A673 (cell line): ENCODE measurements around the gene MORN1. TPM values are rescaled to one million over a fixed set of nuclear protein-coding genes. Genes with fewer than 3 reads are reported as not detected.
A peak's percentile ranks its signal among the peaks of the same experiment; 100 is the strongest.

Source experiments
- BruUV-seq: library from RNA; stranded (reverse); fragments of 400-500 nt; replicated peaks from 2 replicates; lab custom pipeline; 2021; lab: Mats Ljungman, UMichigan
- CTCF ChIA-PET: fragments of 300-600 bp; sonication (Branson Sonifier 250); formaldehyde crosslinking; loops from one replicate; lab custom pipeline; 2022; ENCODE audit warnings: antibody characterized with exemption; lab: Charles Lee
- POLR2A ChIA-PET: fragments of 300-600 bp; sonication (Branson Sonifier 250); formaldehyde crosslinking; loops from one replicate; lab custom pipeline; 2022; ENCODE audit warnings: antibody characterized with exemption; ENCODE audit not compliant: low non-redundant PET; lab: Charles Lee
- DNase-seq: peaks from one replicate; pipeline ENCODE4 v3.0.0-alpha.2; 2015; ENCODE audit warnings: low spot score
- H3K27ac ChIP-seq: fragments of 200-600 bp; sonication (generic); 2 replicates; pipeline ENCODE4 v1.5.1; 2016; ENCODE audit warnings: mixed run types, low read depth, mild to moderate bottlenecking, mixed read lengths, antibody characterized with exemption, low read length; ENCODE audit not compliant: poor library complexity, severe bottlenecking
- H3K27me3 ChIP-seq: fragments of 200-600 bp; sonication (generic); replicated peaks from 2 replicates; pipeline ENCODE4 v1.6.1; 2017; ENCODE audit warnings: mixed run types, low read depth, mild to moderate bottlenecking, mixed read lengths, antibody characterized with exemption, low read length; ENCODE audit not compliant: insufficient read depth, poor library complexity
- H3K36me3 ChIP-seq: fragments of 200-600 bp; sonication (generic); 2 replicates; pipeline ENCODE4 v1.6.1; 2016; ENCODE audit warnings: mixed run types, mild to moderate bottlenecking, mixed read lengths, antibody characterized with exemption, low read length; ENCODE audit not compliant: insufficient read depth, poor library complexity, severe bottlenecking
- H3K4me1 ChIP-seq: fragments of 200-600 bp; sonication (generic); 2 replicates; pipeline ENCODE4 v1.6.1; 2017; ENCODE audit warnings: mixed run types, mild to moderate bottlenecking, mixed read lengths, antibody characterized with exemption, low read length; ENCODE audit not compliant: insufficient read depth, poor library complexity, severe bottlenecking
- H3K4me3 ChIP-seq: fragments of 200-600 bp; sonication (generic); 2 replicates; pipeline ENCODE4 v1.5.1; 2016; ENCODE audit warnings: low read depth, mixed run types, mild to moderate bottlenecking, mixed read lengths, low read length; ENCODE audit not compliant: poor library complexity, severe bottlenecking
- H3K9me3 ChIP-seq: fragments of 200-600 bp; sonication (generic); 2 replicates; pipeline ENCODE4 v1.6.1; 2016; ENCODE audit warnings: mixed run types, low read depth, mild to moderate bottlenecking, mixed read lengths, antibody characterized with exemption, low read length; ENCODE audit not compliant: poor library complexity, severe bottlenecking
- EZH2 ChIP-seq: fragments of 200-600 bp; sonication (generic); IDR thresholded peaks from 2 replicates; pipeline ENCODE4 v1.6.1; 2017; ENCODE audit warnings: borderline replicate concordance, low read depth, mild to moderate bottlenecking, mixed read lengths, antibody characterized with exemption, low read length; ENCODE audit not compliant: poor library complexity, severe bottlenecking
- intact Hi-C: fragments of 100-400 bp; cut with micrococcal nuclease; formaldehyde crosslinking; loops from one replicate; pipeline ENCODE4 v1.10.0; 2022; ENCODE audit not compliant: unreplicated experiment
- total RNA-seq: library from RNA; stranded (reverse); gene quantifications from 2 replicates; pipeline ENCODE4 v1.2.3, GENCODE V29; 2021
- TF ChIP-seq, protein P1 (sequence below): fragments of 300-800, 200-600 bp; sonication (generic); conservative IDR thresholded peaks from 2 replicates; pipeline ENCODE4 v1.5.1; 2017; ENCODE audit warnings: low read depth, mild to moderate bottlenecking, antibody characterized with exemption, low read length, moderate library complexity, mixed read lengths

MORN1 gene
- total RNA-seq, 1 experiment from 2014 or later, result 24.7 TPM

DNA sequence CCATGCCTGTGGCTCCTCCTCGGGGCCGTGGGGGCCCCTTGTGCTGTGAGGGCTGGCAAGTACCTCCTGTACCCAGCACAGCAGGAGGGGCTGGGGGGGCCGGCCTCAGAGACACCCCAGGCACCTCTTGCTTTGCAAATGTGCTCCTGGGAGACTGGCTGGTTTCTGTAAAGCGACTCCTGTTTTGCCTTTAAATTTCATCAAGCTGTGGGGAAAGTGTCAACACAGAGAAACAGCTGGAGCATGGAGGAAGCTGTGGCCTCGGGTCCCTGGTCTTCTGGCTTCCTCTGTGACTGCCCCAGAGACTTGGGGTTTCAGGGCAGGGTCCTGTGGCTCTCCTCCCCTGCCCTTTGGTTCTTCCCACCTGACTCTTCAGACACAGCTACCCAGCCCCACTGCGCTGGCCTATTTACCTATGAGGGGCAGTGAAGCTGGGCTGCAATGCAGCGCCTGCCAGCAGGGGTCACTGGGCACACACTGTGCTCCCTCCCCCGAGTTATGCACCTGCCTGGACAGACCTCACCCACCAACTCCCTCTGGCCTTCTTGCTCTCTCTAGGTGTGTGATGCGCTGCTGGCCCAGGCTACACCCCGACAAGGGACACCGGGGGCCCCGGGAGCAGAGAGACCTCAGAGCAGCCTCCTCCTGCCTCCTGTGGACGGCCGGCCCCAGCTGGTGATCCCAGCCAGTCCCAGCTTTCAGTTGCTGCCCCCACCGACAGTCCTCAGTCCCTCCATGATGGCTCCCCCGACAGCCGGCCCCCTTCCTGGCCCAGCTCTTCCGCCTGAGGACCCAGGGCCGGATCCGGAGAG lies 38.6 kb upstream of the MORN1 start:
- Histone ChIP-seq H3K27ac (no peak overlapping the region), H3K4me1 (no peaks in the 10 kb centered on the region), H3K27me3 (peaks cover 36% of the 10 kb centered on the region), H3K36me3 (no peaks in the 10 kb centered on the region), H3K9me3 (no peaks in the 10 kb centered on the region), H3K4me3 (no peak overlapping the region)
- intact Hi-C loops, result no loop called here
- ChIA-PET POLR2A (no interaction called here), CTCF (no interaction called here)
- no peak for TF ChIP-seq EZH2
- TF ChIP-seq, protein P1, sequence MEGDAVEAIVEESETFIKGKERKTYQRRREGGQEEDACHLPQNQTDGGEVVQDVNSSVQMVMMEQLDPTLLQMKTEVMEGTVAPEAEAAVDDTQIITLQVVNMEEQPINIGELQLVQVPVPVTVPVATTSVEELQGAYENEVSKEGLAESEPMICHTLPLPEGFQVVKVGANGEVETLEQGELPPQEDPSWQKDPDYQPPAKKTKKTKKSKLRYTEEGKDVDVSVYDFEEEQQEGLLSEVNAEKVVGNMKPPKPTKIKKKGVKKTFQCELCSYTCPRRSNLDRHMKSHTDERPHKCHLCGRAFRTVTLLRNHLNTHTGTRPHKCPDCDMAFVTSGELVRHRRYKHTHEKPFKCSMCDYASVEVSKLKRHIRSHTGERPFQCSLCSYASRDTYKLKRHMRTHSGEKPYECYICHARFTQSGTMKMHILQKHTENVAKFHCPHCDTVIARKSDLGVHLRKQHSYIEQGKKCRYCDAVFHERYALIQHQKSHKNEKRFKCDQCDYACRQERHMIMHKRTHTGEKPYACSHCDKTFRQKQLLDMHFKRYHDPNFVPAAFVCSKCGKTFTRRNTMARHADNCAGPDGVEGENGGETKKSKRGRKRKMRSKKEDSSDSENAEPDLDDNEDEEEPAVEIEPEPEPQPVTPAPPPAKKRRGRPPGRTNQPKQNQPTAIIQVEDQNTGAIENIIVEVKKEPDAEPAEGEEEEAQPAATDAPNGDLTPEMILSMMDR, result peak; percentile 49
- no peak for DNase-seq
- no TSS peak for BruUV-seq

GRCh38 chr1:2428490-2428889 lies 37.1 kb upstream of the MORN1 start:
- Histone ChIP-seq H3K4me1 (no peaks in the 10 kb centered on the region), H3K4me3 (no peak overlapping the region), H3K27ac (no peak overlapping the region), H3K9me3 (no peaks in the 10 kb centered on the region), H3K27me3 (peaks cover 28% of the 10 kb centered on the region), H3K36me3 (no peaks in the 10 kb centered on the region)
- no peak for DNase-seq
- no TSS peak for BruUV-seq
- TF ChIP-seq EZH2, result no peak
- TF ChIP-seq, protein P1, result no peak
- POLR2A ChIA-PET, result no interaction called here
- intact Hi-C loops, result no loop called here
- CTCF ChIA-PET, result interaction anchor here (0.5 kb wide), 1 partner anchor 13 kb away, joined by 3 read pairs; no protein-coding TSS in a partner anchor

GRCh38 chr1:2427976-2428375 lies 36.6 kb upstream of the MORN1 start:
- no peak for TF ChIP-seq EZH2
- TF ChIP-seq, protein P1, result no peak
- no peak overlapping the region for H3K4me3 ChIP-seq
- H3K36me3 ChIP-seq, result no peaks in the 10 kb centered on the region
- no peak overlapping the region for H3K27ac ChIP-seq
- no peak for DNase-seq
- ChIA-PET POLR2A (no interaction called here), CTCF (interaction anchor here (0.5 kb wide), 1 partner anchor 13 kb away, joined by 3 read pairs; no protein-coding TSS in a partner anchor)
- no peaks in the 10 kb centered on the region for H3K9me3 ChIP-seq
- H3K4me1 ChIP-seq, result no peaks in the 10 kb centered on the region
- intact Hi-C loops, result no loop called here
- no TSS peak for BruUV-seq
- peaks cover 27% of the 10 kb centered on the region for H3K27me3 ChIP-seq
